OCI-LY7 (cell line): ENCODE data around the gene ZMIZ1.

Experiments used
- EZH2phosphoT487 ChIP-seq: fragments of 200-600 bp; sonication (generic); IDR thresholded peaks from 2 replicates; pipeline ENCODE4 v1.6.1; 2018; ENCODE audit warnings: low read depth, borderline replicate concordance, mild to moderate bottlenecking, mixed run types, antibody characterized with exemption, low read length, moderate library complexity, mixed read lengths
- TF ChIP-seq, protein P1 (sequence below): fragments of 200-600 bp; sonication (generic); conservative IDR thresholded peaks from 2 replicates; pipeline ENCODE4 v1.5.1; 2014; ENCODE audit warnings: mild to moderate bottlenecking, antibody characterized with exemption, low read length, moderate library complexity, mixed read lengths

DNA sequence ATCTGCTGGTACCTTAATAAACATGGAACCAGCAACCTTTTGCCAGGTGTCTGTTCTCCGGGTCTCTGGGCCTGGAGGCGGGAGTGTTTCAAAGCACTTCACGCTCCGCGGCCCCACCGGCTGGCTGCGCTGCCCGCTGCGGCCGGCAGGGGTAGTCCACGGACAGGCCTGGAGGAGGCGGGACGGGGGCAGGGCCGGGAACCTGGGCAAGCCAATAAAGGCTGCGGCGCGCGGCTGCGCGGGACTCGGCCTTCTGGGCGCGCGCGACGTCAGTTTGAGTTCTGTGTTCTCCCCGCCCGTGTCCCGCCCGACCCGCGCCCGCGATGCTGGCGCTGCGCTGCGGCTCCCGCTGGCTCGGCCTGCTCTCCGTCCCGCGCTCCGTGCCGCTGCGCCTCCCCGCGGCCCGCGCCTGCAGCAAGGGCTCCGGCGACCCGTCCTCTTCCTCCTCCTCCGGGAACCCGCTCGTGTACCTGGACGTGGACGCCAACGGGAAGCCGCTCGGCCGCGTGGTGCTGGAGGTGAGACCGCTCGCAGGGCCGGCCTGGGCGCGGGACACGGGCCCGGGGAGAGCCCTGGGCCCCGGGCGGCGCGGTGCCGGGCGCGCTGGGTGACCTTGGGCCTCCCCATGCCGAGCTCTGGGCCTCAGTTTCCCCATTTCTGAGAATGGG is 278.6 kb downstream of the ZMIZ1 start, which contains the start of gene PPIF:
- TF ChIP-seq, protein P1, sequence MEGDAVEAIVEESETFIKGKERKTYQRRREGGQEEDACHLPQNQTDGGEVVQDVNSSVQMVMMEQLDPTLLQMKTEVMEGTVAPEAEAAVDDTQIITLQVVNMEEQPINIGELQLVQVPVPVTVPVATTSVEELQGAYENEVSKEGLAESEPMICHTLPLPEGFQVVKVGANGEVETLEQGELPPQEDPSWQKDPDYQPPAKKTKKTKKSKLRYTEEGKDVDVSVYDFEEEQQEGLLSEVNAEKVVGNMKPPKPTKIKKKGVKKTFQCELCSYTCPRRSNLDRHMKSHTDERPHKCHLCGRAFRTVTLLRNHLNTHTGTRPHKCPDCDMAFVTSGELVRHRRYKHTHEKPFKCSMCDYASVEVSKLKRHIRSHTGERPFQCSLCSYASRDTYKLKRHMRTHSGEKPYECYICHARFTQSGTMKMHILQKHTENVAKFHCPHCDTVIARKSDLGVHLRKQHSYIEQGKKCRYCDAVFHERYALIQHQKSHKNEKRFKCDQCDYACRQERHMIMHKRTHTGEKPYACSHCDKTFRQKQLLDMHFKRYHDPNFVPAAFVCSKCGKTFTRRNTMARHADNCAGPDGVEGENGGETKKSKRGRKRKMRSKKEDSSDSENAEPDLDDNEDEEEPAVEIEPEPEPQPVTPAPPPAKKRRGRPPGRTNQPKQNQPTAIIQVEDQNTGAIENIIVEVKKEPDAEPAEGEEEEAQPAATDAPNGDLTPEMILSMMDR = peak; percentile 79
- TF ChIP-seq EZH2phosphoT487 = no peak
